H1 (cell line): ENCODE results near the gene RABGGTA. TPM values are rescaled to one million over a fixed set of nuclear protein-coding genes. Genes with fewer than 3 reads are reported as not detected.

Experiments used
- CTCF ChIA-PET: fragments of 300-600 bp; sonication (Branson Sonifier 250); formaldehyde crosslinking; loops from one replicate; lab custom pipeline; 2021; ENCODE audit not compliant: partially characterized antibody; lab: Charles Lee
- POLR2A ChIA-PET: fragments of 300-600 bp; sonication (Branson Sonifier 250); formaldehyde crosslinking; loops from one replicate; lab custom pipeline; 2021; ENCODE audit warnings: inconsistent platforms; ENCODE audit not compliant: partially characterized antibody; lab: Charles Lee
- DNase-seq, 2 experiments: peaks; one replicate each; pipeline versions ENCODE4 v3.0.0 to v3.0.0-alpha.2; 2010 to 2022; ENCODE audit warnings: low spot score in 2 of 2, low read depth in 1 of 2, mixed read lengths in 1 of 2
- FAIRE-seq: peaks from 2 replicates; lab custom pipeline; 2011; peaks lifted over from hg19 to GRCh38; lab: Jason Lieb, UNC
- H2AFZ ChIP-seq: 2 replicates; pipeline ENCODE4 v1.8.1; 2012; ENCODE audit warnings: low read length, inconsistent platforms
- H2AK5ac ChIP-seq: 2 replicates; pipeline ENCODE4 v1.6.1; 2013; ENCODE audit warnings: low read depth, low read length
- H2BK120ac ChIP-seq: replicated peaks from 2 replicates; pipeline ENCODE3; 2013; ENCODE audit warnings: low read depth, low read length, inconsistent platforms
- H2BK12ac ChIP-seq: 2 replicates; pipeline ENCODE4 v1.6.1; 2013; ENCODE audit warnings: low read depth, low read length
- H2BK15ac ChIP-seq: 2 replicates; pipeline ENCODE4 v1.6.1; 2013; ENCODE audit warnings: low read length
- H2BK20ac ChIP-seq: 2 replicates; pipeline ENCODE4 v1.6.1; 2013; ENCODE audit warnings: low read length
- H2BK5ac ChIP-seq: 2 replicates; pipeline ENCODE4 v1.6.1; 2013; ENCODE audit warnings: low read depth, low read length
- H3K14ac ChIP-seq: 2 replicates; pipeline ENCODE4 v1.6.1; 2013; ENCODE audit warnings: inconsistent platforms; ENCODE audit not compliant: insufficient read length
- H3K18ac ChIP-seq: 2 replicates; pipeline ENCODE4 v1.6.1; 2013; ENCODE audit warnings: low read length; ENCODE audit errors: extremely low read depth
- H3K23ac ChIP-seq: 2 replicates; pipeline ENCODE4 v1.6.1; 2013; ENCODE audit warnings: inconsistent platforms; ENCODE audit not compliant: insufficient read length
- H3K23me2 ChIP-seq: 2 replicates; pipeline ENCODE4 v1.6.1; 2013; ENCODE audit warnings: low read depth, low read length
- H3K27ac ChIP-seq: 2 replicates; pipeline ENCODE4 v1.6.1; 2011; ENCODE audit warnings: low read depth, low read length, inconsistent platforms
- H3K27me3 ChIP-seq, 4 experiments: replicated peaks in 1 of 4; 1 replicate in 1 of 4; 2 replicates in 3 of 4; pipeline versions ENCODE4 v1.6.1 to v1.8.1; 2011 to 2013; ENCODE audit warnings: low read length in 3 of 4, mild to moderate bottlenecking in 3 of 4, inconsistent platforms in 2 of 4, mixed read lengths in 2 of 4, moderate library complexity in 1 of 4; ENCODE audit not compliant: control insufficient read depth in 3 of 4, insufficient read depth in 3 of 4; ENCODE audit errors: extremely low read depth in 1 of 4
- H3K36me3 ChIP-seq, 4 experiments: 2 replicates each; pipeline versions ENCODE4 v1.6.1 to v1.8.1; 2011 to 2013; ENCODE audit warnings: mild to moderate bottlenecking in 4 of 4, low read length in 3 of 4, moderate library complexity in 2 of 4, control low read depth in 1 of 4, inconsistent platforms in 1 of 4; ENCODE audit not compliant: insufficient read depth in 4 of 4, control insufficient read depth in 2 of 4
- H3K4ac ChIP-seq: replicated peaks from 2 replicates; pipeline ENCODE3; 2013; ENCODE audit warnings: low read length, low read depth, mixed read lengths, inconsistent platforms; ENCODE audit not compliant: insufficient read length
- H3K4me1 ChIP-seq, 4 experiments: replicated peaks in 1 of 4; 1 replicate in 1 of 4; 2 replicates in 3 of 4; pipeline versions ENCODE4 v1.6.1 to v1.8.1; 2011 to 2013; ENCODE audit warnings: low read length in 3 of 4, inconsistent platforms in 2 of 4, mixed read lengths in 1 of 4; ENCODE audit not compliant: insufficient read depth in 4 of 4, control insufficient read depth in 3 of 4
- H3K4me2 ChIP-seq, 2 experiments: 2 replicates each; pipeline versions ENCODE4 v1.6.1 to v1.8.1; 2011 to 2013; ENCODE audit warnings: low read depth in 2 of 2, low read length in 2 of 2, control low read depth in 1 of 2, inconsistent platforms in 1 of 2, mild to moderate bottlenecking in 1 of 2; ENCODE audit not compliant: insufficient read depth in 1 of 2
- H3K4me3 ChIP-seq, 4 experiments: fragments of 200-600, 300-600 bp in 1 of 4; sonication (generic), shearing (Covaris generic), sonication (Bioruptor Twin) in 1 of 4; 2 replicates each; pipeline versions ENCODE4 v1.5.1 to v1.8.1; 2011 to 2016; ENCODE audit warnings: low read length in 4 of 4, low read depth in 3 of 4, control low read depth in 2 of 4, inconsistent platforms in 2 of 4, mild to moderate bottlenecking in 2 of 4, mixed read lengths in 1 of 4, moderate library complexity in 1 of 4; ENCODE audit not compliant: insufficient read depth in 2 of 4; ENCODE audit errors: extremely low read depth in 1 of 4
- H3K56ac ChIP-seq: replicated peaks from 2 replicates; pipeline ENCODE3; 2013; ENCODE audit warnings: low read depth, mild to moderate bottlenecking, mixed read lengths, low read length, inconsistent platforms; ENCODE audit not compliant: insufficient read length
- H3K79me1 ChIP-seq: 2 replicates; pipeline ENCODE4 v1.6.1; 2013; ENCODE audit warnings: low read depth, low read length, control low read depth
- H3K79me2 ChIP-seq, 2 experiments: 2 replicates each; pipeline versions ENCODE4 v1.6.1 to v1.8.1; 2012 to 2013; ENCODE audit warnings: low read length in 2 of 2, mild to moderate bottlenecking in 2 of 2, inconsistent platforms in 1 of 2; ENCODE audit not compliant: insufficient read depth in 2 of 2, control insufficient read depth in 1 of 2
- H3K9ac ChIP-seq, 4 experiments: replicated peaks in 1 of 4; 1 replicate in 1 of 4; 2 replicates in 3 of 4; pipeline versions ENCODE4 v1.6.1 to v1.8.1; 2011 to 2013; ENCODE audit warnings: low read depth in 3 of 4, low read length in 3 of 4, control low read depth in 2 of 4, mild to moderate bottlenecking in 2 of 4, moderate library complexity in 2 of 4, inconsistent platforms in 1 of 4; ENCODE audit errors: extremely low read depth in 1 of 4
- H3K9me3 ChIP-seq, 2 experiments: 2 replicates each; pipeline versions ENCODE4 v1.6.1 to v1.8.1; 2012 to 2013; ENCODE audit warnings: mild to moderate bottlenecking in 2 of 2, moderate library complexity in 2 of 2, control low read depth in 1 of 2, inconsistent platforms in 1 of 2, low read depth in 1 of 2, low read length in 1 of 2, mixed read lengths in 1 of 2; ENCODE audit not compliant: insufficient read depth in 2 of 2
- H4K20me1 ChIP-seq, 2 experiments: replicated peaks in 1 of 2; 2 replicates each; pipeline versions ENCODE3 to v1.8.1; 2011 to 2013; ENCODE audit warnings: inconsistent platforms in 2 of 2, low read length in 2 of 2, mild to moderate bottlenecking in 1 of 2; ENCODE audit not compliant: insufficient read depth in 2 of 2, control insufficient read depth in 1 of 2
- H4K5ac ChIP-seq: 2 replicates; pipeline ENCODE4 v1.6.1; 2013; ENCODE audit warnings: low read length, low read depth, mixed read lengths, inconsistent platforms; ENCODE audit not compliant: insufficient read length
- H4K8ac ChIP-seq: 2 replicates; pipeline ENCODE4 v1.8.0; 2013; ENCODE audit warnings: mild to moderate bottlenecking, moderate library complexity, low read length, inconsistent platforms; ENCODE audit not compliant: insufficient read depth; ENCODE audit errors: extremely low read depth
- H4K91ac ChIP-seq: replicated peaks from 2 replicates; pipeline ENCODE3; 2013; ENCODE audit warnings: low read length, mixed read lengths, inconsistent platforms; ENCODE audit not compliant: insufficient read length
- ASH2L ChIP-seq: fragments of 200-600, 300-600 bp; sonication (generic); IDR thresholded peaks from one replicate; pipeline ENCODE4 v1.7.1; 2017; ENCODE audit warnings: low read length
- CTBP2 ChIP-seq: IDR thresholded peaks from 2 replicates; pipeline ENCODE4 v1.7.0; 2011; ENCODE audit warnings: borderline replicate concordance, mild to moderate bottlenecking, moderate library complexity, mixed read lengths, low read length; ENCODE audit not compliant: insufficient read depth, insufficient read length
- EP300 ChIP-seq, 2 experiments: IDR thresholded peaks; 1 replicate in 1 of 2; 2 replicates in 1 of 2; pipeline ENCODE4 v1.6.1; 2011 to 2012; ENCODE audit warnings: low read depth in 2 of 2, low read length in 2 of 2, mild to moderate bottlenecking in 2 of 2, borderline replicate concordance in 1 of 2, inconsistent platforms in 1 of 2, moderate library complexity in 1 of 2
- FOSL1 ChIP-seq: IDR thresholded peaks from 2 replicates; pipeline ENCODE4 v1.6.1; 2011; ENCODE audit warnings: mild to moderate bottlenecking, low read depth, low read length, moderate library complexity; ENCODE audit not compliant: insufficient read depth
- NANOG ChIP-seq: IDR thresholded peaks from 2 replicates; pipeline ENCODE4 v1.6.1; 2011; ENCODE audit warnings: low read length, low read depth, mild to moderate bottlenecking, inconsistent platforms; ENCODE audit not compliant: insufficient read depth, poor library complexity, severe bottlenecking
- PHF8 ChIP-seq: fragments of 200-600 bp; sonication (generic); conservative IDR thresholded peaks from 2 replicates; pipeline ENCODE4 v1.7.1; 2012; ENCODE audit warnings: low read depth, mild to moderate bottlenecking, inconsistent platforms, low read length, moderate library complexity
- TAF7 ChIP-seq: optimal IDR thresholded peaks from 2 replicates; pipeline ENCODE3; 2011; ENCODE audit warnings: low read depth, mild to moderate bottlenecking, inconsistent platforms, low read length, moderate library complexity, borderline replicate concordance
- USF2 ChIP-seq: IDR thresholded peaks from 2 replicates; pipeline ENCODE4 v1.6.1; 2011; ENCODE audit warnings: low read length, improper control_type of control experiment
- WGBS, 2 experiments: shearing (Covaris generic) in 1 of 2; methylation state at CpG; one replicate each; pipeline versions ENCODE4 v1.1.6 to v1.1.7; 2013 to 2015; ENCODE audit warnings: low lambda C conversion rate in 2 of 2, mixed read lengths in 2 of 2, inconsistent platforms in 1 of 2, low coverage in 1 of 2, missing lambda C conversion rate in 1 of 2; ENCODE audit not compliant: insufficient replicate concordance in 2 of 2, insufficient coverage in 1 of 2, insufficient read length in 1 of 2; ENCODE audit errors: extremely low coverage in 1 of 2, missing lambda C conversion rate in 1 of 2; 5-methylcytosine and 5-hydroxymethylcytosine counted together
- polyA plus RNA-seq, 7 experiments: library from polyadenylated mRNA; depleted of rRNA in 3 of 7; stranded (reverse) in 5 of 7; unstranded in 2 of 7; fragments of >200 nt in 5 of 7; fragments of 200-250 nt in 2 of 7; gene quantifications; 1 replicate in 5 of 7; 2 replicates in 1 of 7; 4 replicates in 1 of 7; pipeline versions ENCODE4 v1.2.1 to v1.2.3, GENCODE V29; 2011 to 2013; ENCODE audit warnings: missing spikeins in 2 of 7, mixed read lengths in 2 of 7
- total RNA-seq: library from RNA; stranded (reverse); fragmentation: NEBNext Ultra II Directional; extraction: Animal tissue kit (Norgen Biotek cat#: 25700); gene quantifications from 2 replicates; pipeline ENCODE4 v1.2.1, GENCODE V29; 2021
- TF ChIP-seq, protein P1 (sequence below): IDR thresholded peaks from 2 replicates; pipeline ENCODE4 v1.6.1; 2011; ENCODE audit warnings: low read depth, mild to moderate bottlenecking, low read length; ENCODE audit not compliant: insufficient read depth

Gene RABGGTA
- total and polyA plus RNA-seq, 2 of the 8 experiments (the other 6 are each of a cell fraction or from before 2014, with no cell fraction given): 16.0 to 49.8 TPM

- FAIRE-seq: no peak
- H3K9ac ChIP-seq: no peak overlapping the region; a peak in 1 of 7 replicates
- H4K20me1 ChIP-seq: peaks cover 0 to 3% of the 10 kb centered on the region in 2 experiments
- H3K27ac ChIP-seq: no peak overlapping the region
- no peak overlapping the region for H2BK20ac ChIP-seq
- no peak overlapping the region; the same call in 1 of the 2 replicates for H2BK5ac ChIP-seq
- no peaks in the 10 kb centered on the region; the same call in 1 of the 2 replicates for H3K79me1 ChIP-seq
- H2AK5ac ChIP-seq: 0 out of 2 replicates have a peak overlapping the region, but pooled peaks have one; percentile 13
- no peak overlapping the region for H3K4me2 ChIP-seq
- H2AFZ ChIP-seq: no peak overlapping the region
- WGBS, 2 experiments: 94% methylated on average over 5 of the region's 5 CpGs; no CpG with 5 or more reads in 1 of the 2 experiments
- no peak overlapping the region for H2BK12ac ChIP-seq
- no peaks in the 10 kb centered on the region for H3K27me3 ChIP-seq
- H2BK120ac ChIP-seq: no peak overlapping the region
- H4K8ac ChIP-seq: no peak overlapping the region
- H4K91ac ChIP-seq: no peak overlapping the region
- H3K23ac ChIP-seq: no peak overlapping the region
- no peak for DNase-seq
- no peak overlapping the region for H3K4ac ChIP-seq
- H2BK15ac ChIP-seq: no peak overlapping the region
- no peak overlapping the region for H3K56ac ChIP-seq
- H4K5ac ChIP-seq: no peak overlapping the region
- no peak overlapping the region for H3K18ac ChIP-seq
- H3K4me3 ChIP-seq: no peak overlapping the region
- no peaks in the 10 kb centered on the region for H3K23me2 ChIP-seq
- no peaks in the 10 kb centered on the region for H3K4me1 ChIP-seq
- H3K9me3 ChIP-seq: no peaks in the 10 kb centered on the region
- no peak overlapping the region for H3K14ac ChIP-seq
- no peaks in the 10 kb centered on the region for H3K79me2 ChIP-seq
- POLR2A ChIA-PET: interaction anchor here (0.7 to 3.8 kb wide), 12 partner anchors 8 to 190 kb away, joined by 3 to 13 read pairs (median 4); partner anchors contain the start of genes DHRS1, LTB4R, NOP9 and PCK2
- CTCF ChIA-PET: interaction anchor here (0.8 to 11.5 kb wide), 7 partner anchors 8 to 50 kb away, joined by 3 to 137 read pairs (median 35); partner anchors contain the start of genes CIDEB, DHRS1, LTB4R2 and NOP9
- H3K36me3 ChIP-seq: no peaks in the 10 kb centered on the region
- TF ChIP-seq, protein P1, sequence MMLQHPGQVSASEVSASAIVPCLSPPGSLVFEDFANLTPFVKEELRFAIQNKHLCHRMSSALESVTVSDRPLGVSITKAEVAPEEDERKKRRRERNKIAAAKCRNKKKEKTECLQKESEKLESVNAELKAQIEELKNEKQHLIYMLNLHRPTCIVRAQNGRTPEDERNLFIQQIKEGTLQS: no peak
- TF ChIP-seq PHF8 (no peak), TAF7 (no peak), ASH2L (no peak), NANOG (no peak), CTBP2 (no peak), USF2 (no peak), FOSL1 (no peak), EP300 (IDR thresholded peaks at IDR 0.05; ENCODE audit: borderline replicate concordance in 1 of 2, low read depth in 2 of 2, low read length in 2 of 2) (no peak)
Measured at GRCh38 chr14:24283796-24284460, 12.5 kb upstream of the RABGGTA start.
